Activated T-helper 17 cell treated with anti-CD3 and anti-CD28 coated beads, Interleukin-2, amount 50 U/mL, for 72 hours (primary cell): ENCODE results near the gene ESPN. TPM values are rescaled to one million over a fixed set of nuclear protein-coding genes. Genes with fewer than 3 reads are reported as not detected.

Experiments used
- ATAC-seq: fragments of 150-1000 bp; cut with Tn5 transposase; replicated peaks from 2 replicates; pipeline ENCODE4 v1.10.0; 2021; ENCODE audit warnings: mild to moderate bottlenecking, moderate library complexity
- H3K27ac Mint-ChIP-seq: one replicate; pipeline ENCODE4 v1.8.0; 2022; ENCODE audit warnings: mixed read lengths
- H3K27me3 Mint-ChIP-seq: one replicate; pipeline ENCODE4 v1.8.0; 2022; ENCODE audit warnings: mixed read lengths
- H3K36me3 Mint-ChIP-seq: one replicate; pipeline ENCODE4 v1.8.0; 2022; ENCODE audit warnings: low read depth, mild to moderate bottlenecking, mixed read lengths
- H3K4me1 Mint-ChIP-seq: one replicate; pipeline ENCODE4 v1.8.0; 2022; ENCODE audit warnings: mixed read lengths
- H3K4me3 Mint-ChIP-seq: one replicate; pipeline ENCODE4 v1.8.0; 2022; ENCODE audit warnings: mild to moderate bottlenecking, mixed read lengths
- H3K9me3 Mint-ChIP-seq: one replicate; pipeline ENCODE4 v1.8.0; 2022; ENCODE audit warnings: mixed read lengths
- total RNA-seq, 2 donors: library from RNA; stranded (reverse); gene quantifications; one replicate each; pipeline ENCODE4 v1.2.3, GENCODE V29; 2022

Gene ESPN
- total RNA-seq, 2 donors from 2014 or later = 0.71 to 3.5 TPM

- Mint-ChIP-seq H3K36me3 (no peaks in the 10 kb centered on the region), H3K9me3 (no peaks in the 10 kb centered on the region), H3K27ac (no peak overlapping the region), H3K4me1 (peaks cover 6% of the 10 kb centered on the region), H3K27me3 (peaks cover 8% of the 10 kb centered on the region), H3K4me3 (no peak overlapping the region)
- ATAC-seq = no peak
These were observed 57.2 kb downstream of the ESPN start for GRCh38 chr1:6481820-6482219.

DNA sequence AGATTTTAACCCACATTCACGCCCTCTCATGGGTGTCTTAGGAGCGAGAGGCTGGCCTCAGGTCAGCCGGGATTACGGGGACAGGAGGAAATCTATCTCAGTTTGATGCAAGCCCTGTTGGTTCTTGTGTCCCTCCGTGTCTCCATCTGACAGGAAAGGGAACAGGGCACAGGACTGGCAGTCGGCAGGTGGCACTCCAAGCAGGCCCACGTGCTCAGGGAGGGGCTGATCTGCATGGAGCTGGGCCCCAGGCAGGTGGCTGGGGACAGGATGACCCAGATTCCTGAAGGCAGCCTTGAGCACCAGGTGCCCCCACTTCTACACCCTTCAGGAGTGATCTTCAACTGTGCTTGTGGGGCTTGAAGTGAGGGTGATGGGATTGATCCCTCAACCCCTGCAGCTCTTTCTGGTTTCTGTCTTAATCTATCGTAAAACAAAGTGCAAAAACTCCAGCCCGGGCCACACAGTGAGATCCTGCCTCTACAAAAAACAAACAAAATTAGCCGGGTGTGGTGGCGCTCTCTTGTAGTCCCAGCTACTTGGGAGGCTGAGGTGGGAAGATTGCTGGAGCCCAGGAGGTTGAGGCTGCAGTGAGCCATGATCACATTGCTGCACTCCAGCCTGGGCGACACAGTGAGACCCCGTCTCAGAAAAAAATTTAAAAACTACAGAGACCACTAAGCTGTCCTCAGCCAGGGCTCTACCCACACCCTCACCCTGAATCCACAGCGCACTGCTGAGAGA lies 58.6 kb downstream of the ESPN start:
- Mint-ChIP-seq H3K27me3 (peaks cover 8% of the 10 kb centered on the region), H3K4me3 (no peak overlapping the region), H3K27ac (no peak overlapping the region), H3K4me1 (peaks cover 6% of the 10 kb centered on the region), H3K36me3 (no peaks in the 10 kb centered on the region), H3K9me3 (no peaks in the 10 kb centered on the region)
- no peak for ATAC-seq

- Mint-ChIP-seq H3K27ac (no peak overlapping the region), H3K9me3 (no peaks in the 10 kb centered on the region), H3K4me3 (no peak overlapping the region), H3K27me3 (peaks cover 8% of the 10 kb centered on the region), H3K36me3 (no peaks in the 10 kb centered on the region), H3K4me1 (peaks cover 6% of the 10 kb centered on the region)
- ATAC-seq = no peak
These were observed 59.2 kb downstream of the ESPN start for GRCh38 chr1:6483761-6484117.

DNA sequence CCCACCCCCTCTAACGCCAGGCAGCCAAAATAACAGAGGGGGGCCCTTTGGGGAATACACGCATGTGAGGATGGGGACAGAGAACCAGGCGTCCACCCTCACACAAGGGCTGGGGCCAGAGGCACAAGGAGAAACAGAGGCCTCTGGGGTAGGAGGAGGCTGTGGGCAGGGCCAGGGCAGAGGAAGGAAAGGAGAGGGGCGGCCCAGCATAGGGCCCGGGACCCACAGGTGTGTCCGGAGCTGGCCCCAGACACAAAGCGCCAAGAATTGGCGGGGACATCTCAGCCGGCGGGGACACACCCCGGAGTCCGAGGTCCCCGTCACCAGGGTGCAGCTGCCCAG lies 60.2 kb downstream of the ESPN start:
- no peaks in the 10 kb centered on the region for H3K36me3 Mint-ChIP-seq
- no peak for ATAC-seq
- no peak overlapping the region for H3K4me3 Mint-ChIP-seq
- peaks cover 8% of the 10 kb centered on the region for H3K27me3 Mint-ChIP-seq
- H3K9me3 Mint-ChIP-seq = no peaks in the 10 kb centered on the region
- H3K4me1 Mint-ChIP-seq = peaks cover 6% of the 10 kb centered on the region
- no peak overlapping the region for H3K27ac Mint-ChIP-seq

DNA sequence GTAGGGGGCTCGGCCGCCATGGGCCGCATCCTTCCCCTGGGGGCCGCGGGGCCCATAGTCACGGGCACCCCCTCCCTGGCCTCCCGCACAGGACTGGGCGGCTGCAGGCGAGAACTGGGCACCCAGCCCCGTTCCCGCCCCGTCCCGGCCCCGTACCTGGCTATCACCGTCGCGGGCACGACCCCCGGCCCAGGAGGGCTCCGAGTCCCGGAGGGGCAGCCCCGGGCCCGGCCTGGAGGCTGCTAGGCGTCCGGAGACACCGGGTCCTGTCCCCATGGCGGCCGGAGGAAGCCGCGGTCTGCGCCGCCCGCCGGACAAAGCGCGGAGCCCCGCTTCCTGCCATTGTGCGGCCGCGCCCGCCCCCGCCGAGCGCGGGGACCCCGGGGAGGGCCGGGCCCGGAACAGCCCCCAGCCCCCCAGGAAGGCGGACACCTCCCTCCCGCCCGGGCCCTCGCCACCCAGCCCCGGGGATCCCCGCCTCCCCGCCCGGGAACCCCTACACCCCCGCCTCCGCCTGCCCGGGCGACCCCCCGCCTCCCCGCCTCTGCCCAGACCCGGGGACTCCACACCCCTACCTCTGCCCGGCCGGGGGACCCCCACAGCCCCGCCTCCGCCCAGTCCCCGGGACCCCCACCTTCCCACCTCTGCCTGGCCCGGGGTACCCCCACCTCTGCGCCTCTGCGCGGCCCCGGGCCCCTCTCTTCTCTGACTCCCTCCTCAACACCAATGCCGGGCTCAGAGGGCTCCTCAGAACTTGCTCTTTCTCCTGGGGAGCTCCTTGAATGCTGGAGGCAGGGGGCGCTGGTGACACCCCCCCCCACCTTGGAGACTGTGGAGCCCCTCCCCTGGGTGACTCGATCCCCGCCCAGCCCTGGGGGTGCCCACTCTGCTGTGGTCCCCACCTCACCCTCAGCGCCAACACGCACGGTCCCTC lies 60.9 kb downstream of the ESPN start:
- H3K4me1 Mint-ChIP-seq = peaks cover 6% of the 10 kb centered on the region
- H3K36me3 Mint-ChIP-seq = no peaks in the 10 kb centered on the region
- no peak overlapping the region for H3K27ac Mint-ChIP-seq
- no peak overlapping the region for H3K4me3 Mint-ChIP-seq
- H3K9me3 Mint-ChIP-seq = no peaks in the 10 kb centered on the region
- peaks cover 8% of the 10 kb centered on the region for H3K27me3 Mint-ChIP-seq
- no peak for ATAC-seq

- peaks cover 8% of the 10 kb centered on the region for H3K27me3 Mint-ChIP-seq
- H3K9me3 Mint-ChIP-seq = no peaks in the 10 kb centered on the region
- H3K36me3 Mint-ChIP-seq = no peaks in the 10 kb centered on the region
- H3K4me1 Mint-ChIP-seq = peaks cover 10% of the 10 kb centered on the region
- H3K27ac Mint-ChIP-seq = no peak overlapping the region
- ATAC-seq = peak; percentile 67
- peak overlapping the region; percentile 64 for H3K4me3 Mint-ChIP-seq
These were observed 61.9 kb downstream of the ESPN start for GRCh38 chr1:6486433-6487011.

DNA sequence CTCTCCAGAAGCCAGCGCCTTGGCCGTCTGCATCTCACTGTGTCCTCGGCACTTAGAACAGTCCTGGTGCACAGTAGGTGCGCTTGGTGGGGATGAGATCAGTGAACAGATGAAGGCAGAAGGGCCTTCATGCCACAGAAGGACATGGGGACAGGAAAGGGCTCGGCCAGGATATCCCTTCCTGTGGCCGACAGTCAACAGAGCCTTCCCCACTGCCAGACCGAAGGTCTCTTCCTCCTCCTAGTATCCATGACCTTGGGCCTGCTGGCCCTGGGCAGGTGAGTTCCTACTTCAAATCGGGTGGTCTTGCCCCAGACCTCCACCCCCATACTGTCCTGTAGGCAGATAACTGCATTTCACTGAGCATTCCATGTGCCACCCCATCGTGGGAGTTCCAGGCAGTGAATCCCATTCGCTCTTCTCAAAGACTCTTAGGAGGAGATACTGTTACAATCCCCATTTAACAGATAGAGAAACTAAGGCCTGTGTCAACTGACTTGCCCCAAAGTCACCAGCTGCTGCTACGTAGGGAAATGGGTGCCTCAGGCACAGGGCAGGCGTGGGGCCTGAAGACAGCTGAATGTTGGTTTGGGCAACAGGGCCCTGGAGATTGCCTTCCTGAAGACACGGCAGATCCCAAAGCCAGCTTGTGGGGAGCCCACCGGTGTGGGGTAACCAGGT lies 63.4 kb downstream of the ESPN start:
- peaks cover 14% of the 10 kb centered on the region for H3K4me1 Mint-ChIP-seq
- no peak overlapping the region for H3K27ac Mint-ChIP-seq
- ATAC-seq = no peak
- no peaks in the 10 kb centered on the region for H3K36me3 Mint-ChIP-seq
- no peak overlapping the region for H3K4me3 Mint-ChIP-seq
- H3K9me3 Mint-ChIP-seq = no peaks in the 10 kb centered on the region
- peaks cover 8% of the 10 kb centered on the region for H3K27me3 Mint-ChIP-seq

GRCh38 chr1:6488602-6489382 lies 64.2 kb downstream of the ESPN start:
- Mint-ChIP-seq H3K27ac (no peak overlapping the region), H3K9me3 (no peaks in the 10 kb centered on the region), H3K36me3 (no peaks in the 10 kb centered on the region), H3K4me3 (no peak overlapping the region), H3K4me1 (peaks cover 14% of the 10 kb centered on the region), H3K27me3 (peaks cover 8% of the 10 kb centered on the region)
- ATAC-seq = no peak

GRCh38 chr1:6489383-6489765 lies 64.8 kb downstream of the ESPN start:
- Mint-ChIP-seq H3K27ac (no peak overlapping the region), H3K36me3 (no peaks in the 10 kb centered on the region), H3K4me3 (peak overlapping the region; percentile 72), H3K27me3 (peaks cover 8% of the 10 kb centered on the region), H3K4me1 (peaks cover 14% of the 10 kb centered on the region), H3K9me3 (no peaks in the 10 kb centered on the region)
- no peak for ATAC-seq

DNA sequence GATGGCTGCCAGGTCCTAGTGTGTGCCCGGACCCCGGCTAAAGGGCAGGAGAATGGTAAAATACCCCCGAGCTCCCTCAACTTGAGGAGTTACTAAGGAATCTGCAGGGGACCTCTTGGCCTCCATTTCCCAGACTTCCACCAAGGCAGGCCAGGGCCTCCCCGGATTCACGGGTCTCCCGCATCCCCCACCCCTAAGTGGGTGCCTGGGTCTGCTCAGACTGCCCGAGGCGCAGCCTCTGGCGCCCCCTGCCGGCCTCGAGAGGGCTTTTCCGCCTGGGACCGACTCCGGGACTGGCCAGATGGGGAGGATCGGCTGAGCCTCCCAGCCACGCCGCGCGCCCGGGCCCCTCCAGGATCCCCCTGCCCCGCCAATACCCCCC lies 65.2 kb downstream of the ESPN start:
- peak; percentile 80 for ATAC-seq
- Mint-ChIP-seq H3K27ac (no peak overlapping the region), H3K4me3 (peak overlapping the region; percentile 72), H3K27me3 (peaks cover 5% of the 10 kb centered on the region), H3K36me3 (no peaks in the 10 kb centered on the region), H3K9me3 (no peaks in the 10 kb centered on the region), H3K4me1 (peaks cover 14% of the 10 kb centered on the region)

- Mint-ChIP-seq H3K36me3 (no peaks in the 10 kb centered on the region), H3K4me3 (peak overlapping the region; percentile 72), H3K27me3 (peaks cover 5% of the 10 kb centered on the region), H3K27ac (peak overlapping the region; percentile 82), H3K4me1 (peaks cover 14% of the 10 kb centered on the region), H3K9me3 (no peaks in the 10 kb centered on the region)
- ATAC-seq = peak; percentile 80
These were observed 65.9 kb downstream of the ESPN start for GRCh38 chr1:6490181-6491080.

GRCh38 chr1:6491081-6491449 lies 66.5 kb downstream of the ESPN start:
- Mint-ChIP-seq H3K9me3 (no peaks in the 10 kb centered on the region), H3K27ac (peak overlapping the region; percentile 82), H3K36me3 (no peaks in the 10 kb centered on the region), H3K4me3 (peak overlapping the region; percentile 72), H3K27me3 (peaks cover 5% of the 10 kb centered on the region), H3K4me1 (peaks cover 14% of the 10 kb centered on the region)
- ATAC-seq = no peak

- Mint-ChIP-seq H3K27ac (peak within 1 kb of the TSS; percentile 82), H3K36me3 (no peaks in the 10 kb centered on the region), H3K4me1 (peaks cover 11% of the 10 kb centered on the region), H3K27me3 (peaks cover under 1% of the 10 kb centered on the region), H3K9me3 (no peaks in the 10 kb centered on the region), H3K4me3 (peak within 1 kb of the TSS; percentile 72)
- ATAC-seq = peak; percentile 17
These were observed 66.9 kb downstream of the ESPN start, which contains the start of gene PLEKHG5 for GRCh38 chr1:6491480-6491962. Gene PLEKHG5 (minus strand): TSS chr1:6491667. CDS start chr1:6477571, 14,096 bp downstream.
